HL-60 (cell line): ENCODE measurements around the gene ALK.

Source experiments
- DNase-seq, 2 experiments: peaks; one replicate each; pipeline ENCODE4 v3.0.0-alpha.2; 2010 to 2020; ENCODE audit warnings: low read depth in 1 of 2, low spot score in 1 of 2
- H3K27ac ChIP-seq: fragments of 250-450 bp; sonication (Bioruptor Pico); replicated peaks from 2 replicates; pipeline ENCODE4 v1.5.1; 2020; ENCODE audit warnings: mild to moderate bottlenecking, moderate library complexity
- H3K27me3 ChIP-seq: fragments of 250-450 bp; sonication (Bioruptor Pico); 2 replicates; pipeline ENCODE4 v1.5.1; 2021; ENCODE audit warnings: mild to moderate bottlenecking, moderate library complexity; ENCODE audit not compliant: insufficient read depth, poor library complexity, severe bottlenecking
- H3K4me3 ChIP-seq: replicated peaks from 2 replicates; pipeline ENCODE4 v1.5.1; 2011; ENCODE audit warnings: mild to moderate bottlenecking, control low read depth, low read length; ENCODE audit not compliant: insufficient read depth
- GABPA ChIP-seq: IDR thresholded peaks from 2 replicates; pipeline ENCODE4 v1.6.1; 2012; ENCODE audit warnings: low read depth
- POLR2AphosphoS5 ChIP-seq: IDR thresholded peaks from 2 replicates; pipeline ENCODE4 v1.6.1; 2012; ENCODE audit warnings: low read depth
- SPI1 ChIP-seq: IDR thresholded peaks from 2 replicates; pipeline ENCODE4 v1.6.1; 2012; ENCODE audit warnings: low read depth, mild to moderate bottlenecking, borderline replicate concordance
- TF ChIP-seq, protein P1 (sequence below): IDR thresholded peaks from one replicate; pipeline ENCODE4 v1.5.1; 2011; ENCODE audit warnings: low read length, control low read depth, inconsistent platforms; ENCODE audit not compliant: insufficient read depth
- TF ChIP-seq, protein P2 (sequence below): IDR thresholded peaks from 2 replicates; pipeline ENCODE4 v1.6.1; 2012; ENCODE audit warnings: low read depth; ENCODE audit not compliant: insufficient replicate concordance

The ALK gene

GRCh38 chr2:29485631-29486030 is 435.8 kb downstream of the ALK start:
- TF ChIP-seq, protein P1, sequence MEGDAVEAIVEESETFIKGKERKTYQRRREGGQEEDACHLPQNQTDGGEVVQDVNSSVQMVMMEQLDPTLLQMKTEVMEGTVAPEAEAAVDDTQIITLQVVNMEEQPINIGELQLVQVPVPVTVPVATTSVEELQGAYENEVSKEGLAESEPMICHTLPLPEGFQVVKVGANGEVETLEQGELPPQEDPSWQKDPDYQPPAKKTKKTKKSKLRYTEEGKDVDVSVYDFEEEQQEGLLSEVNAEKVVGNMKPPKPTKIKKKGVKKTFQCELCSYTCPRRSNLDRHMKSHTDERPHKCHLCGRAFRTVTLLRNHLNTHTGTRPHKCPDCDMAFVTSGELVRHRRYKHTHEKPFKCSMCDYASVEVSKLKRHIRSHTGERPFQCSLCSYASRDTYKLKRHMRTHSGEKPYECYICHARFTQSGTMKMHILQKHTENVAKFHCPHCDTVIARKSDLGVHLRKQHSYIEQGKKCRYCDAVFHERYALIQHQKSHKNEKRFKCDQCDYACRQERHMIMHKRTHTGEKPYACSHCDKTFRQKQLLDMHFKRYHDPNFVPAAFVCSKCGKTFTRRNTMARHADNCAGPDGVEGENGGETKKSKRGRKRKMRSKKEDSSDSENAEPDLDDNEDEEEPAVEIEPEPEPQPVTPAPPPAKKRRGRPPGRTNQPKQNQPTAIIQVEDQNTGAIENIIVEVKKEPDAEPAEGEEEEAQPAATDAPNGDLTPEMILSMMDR = no peak
- TF ChIP-seq, protein P2, sequence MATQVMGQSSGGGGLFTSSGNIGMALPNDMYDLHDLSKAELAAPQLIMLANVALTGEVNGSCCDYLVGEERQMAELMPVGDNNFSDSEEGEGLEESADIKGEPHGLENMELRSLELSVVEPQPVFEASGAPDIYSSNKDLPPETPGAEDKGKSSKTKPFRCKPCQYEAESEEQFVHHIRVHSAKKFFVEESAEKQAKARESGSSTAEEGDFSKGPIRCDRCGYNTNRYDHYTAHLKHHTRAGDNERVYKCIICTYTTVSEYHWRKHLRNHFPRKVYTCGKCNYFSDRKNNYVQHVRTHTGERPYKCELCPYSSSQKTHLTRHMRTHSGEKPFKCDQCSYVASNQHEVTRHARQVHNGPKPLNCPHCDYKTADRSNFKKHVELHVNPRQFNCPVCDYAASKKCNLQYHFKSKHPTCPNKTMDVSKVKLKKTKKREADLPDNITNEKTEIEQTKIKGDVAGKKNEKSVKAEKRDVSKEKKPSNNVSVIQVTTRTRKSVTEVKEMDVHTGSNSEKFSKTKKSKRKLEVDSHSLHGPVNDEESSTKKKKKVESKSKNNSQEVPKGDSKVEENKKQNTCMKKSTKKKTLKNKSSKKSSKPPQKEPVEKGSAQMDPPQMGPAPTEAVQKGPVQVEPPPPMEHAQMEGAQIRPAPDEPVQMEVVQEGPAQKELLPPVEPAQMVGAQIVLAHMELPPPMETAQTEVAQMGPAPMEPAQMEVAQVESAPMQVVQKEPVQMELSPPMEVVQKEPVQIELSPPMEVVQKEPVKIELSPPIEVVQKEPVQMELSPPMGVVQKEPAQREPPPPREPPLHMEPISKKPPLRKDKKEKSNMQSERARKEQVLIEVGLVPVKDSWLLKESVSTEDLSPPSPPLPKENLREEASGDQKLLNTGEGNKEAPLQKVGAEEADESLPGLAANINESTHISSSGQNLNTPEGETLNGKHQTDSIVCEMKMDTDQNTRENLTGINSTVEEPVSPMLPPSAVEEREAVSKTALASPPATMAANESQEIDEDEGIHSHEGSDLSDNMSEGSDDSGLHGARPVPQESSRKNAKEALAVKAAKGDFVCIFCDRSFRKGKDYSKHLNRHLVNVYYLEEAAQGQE = no peak
- TF ChIP-seq POLR2AphosphoS5 = no peak
- no peak for TF ChIP-seq GABPA
- TF ChIP-seq SPI1 = no peak
- peaks cover 2% of the 10 kb centered on the region for H3K27me3 ChIP-seq
- no peak overlapping the region for H3K4me3 ChIP-seq
- H3K27ac ChIP-seq = no peak overlapping the region
- no peak for DNase-seq

DNA sequence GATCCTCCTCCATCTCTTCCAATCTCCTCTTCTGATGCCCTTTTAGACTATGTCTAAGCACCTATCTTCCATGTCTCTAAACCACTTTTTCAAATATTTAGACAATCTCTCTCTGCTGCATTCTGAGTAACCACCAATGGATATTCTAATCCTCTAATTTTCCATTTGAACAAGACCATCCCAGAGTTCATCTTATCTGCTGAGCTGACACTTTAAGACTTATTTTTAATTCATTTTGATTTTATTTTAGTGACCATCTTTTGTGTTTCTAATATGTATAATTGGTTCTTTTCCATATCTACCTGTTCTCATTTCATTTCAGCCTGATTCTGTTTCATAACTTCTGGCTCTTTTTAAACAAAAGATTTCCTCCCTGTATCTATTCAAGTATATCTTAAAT is 436.3 kb downstream of the ALK start:
- no peak for TF ChIP-seq GABPA
- TF ChIP-seq POLR2AphosphoS5 = no peak
- no peak for TF ChIP-seq SPI1
- TF ChIP-seq, protein P1 = no peak
- TF ChIP-seq, protein P2 = no peak
- H3K4me3 ChIP-seq = no peak overlapping the region
- no peak for DNase-seq
- peaks cover 2% of the 10 kb centered on the region for H3K27me3 ChIP-seq
- no peak overlapping the region for H3K27ac ChIP-seq

DNA sequence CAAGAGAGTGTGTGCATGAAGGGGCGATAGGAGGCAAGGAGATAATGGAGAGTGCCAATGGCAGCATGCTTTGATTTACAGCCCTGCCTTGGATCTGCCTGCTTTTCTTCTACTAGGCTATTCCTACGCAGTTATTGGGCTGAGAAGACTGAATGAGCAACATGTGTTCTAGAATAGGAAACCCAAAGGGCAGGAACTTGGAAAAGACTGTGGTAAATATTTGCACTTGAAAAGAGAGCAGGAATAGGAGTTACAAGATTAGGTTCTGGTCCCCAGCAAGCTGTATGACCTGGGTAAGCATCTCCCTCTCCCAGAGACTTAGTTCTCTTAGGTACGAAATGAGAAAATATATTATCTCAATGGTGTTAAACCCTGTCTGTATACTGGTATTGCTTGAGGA is 438.5 kb downstream of the ALK start:
- TF ChIP-seq, protein P2 = no peak
- no peak for TF ChIP-seq GABPA
- TF ChIP-seq, protein P1 = no peak
- TF ChIP-seq SPI1 = no peak
- no peak for TF ChIP-seq POLR2AphosphoS5
- no peak for DNase-seq
- H3K4me3 ChIP-seq = no peak overlapping the region
- H3K27me3 ChIP-seq = peaks cover 2% of the 10 kb centered on the region
- no peak overlapping the region for H3K27ac ChIP-seq
